Lower leg skin (tissue), 3 donors: ENCODE data around the gene PCF11.

ENCODE experiments used
- POLR2A ChIP-seq, 2 donors: fragments of 450-650 bp; IDR thresholded peaks; one replicate each; pipeline ENCODE4 v1.6.1; 2016 to 2017; ENCODE audit warnings: antibody characterized with exemption in 2 of 2, mild to moderate bottlenecking in 1 of 2, moderate library complexity in 1 of 2
- TF ChIP-seq, protein P1 (sequence below), 3 donors: fragments of 450-650 bp; IDR thresholded peaks; one replicate each; pipeline ENCODE4 v1.5.1; 2016; ENCODE audit warnings: antibody characterized with exemption in 3 of 3, mild to moderate bottlenecking in 3 of 3, moderate library complexity in 2 of 3

DNA sequence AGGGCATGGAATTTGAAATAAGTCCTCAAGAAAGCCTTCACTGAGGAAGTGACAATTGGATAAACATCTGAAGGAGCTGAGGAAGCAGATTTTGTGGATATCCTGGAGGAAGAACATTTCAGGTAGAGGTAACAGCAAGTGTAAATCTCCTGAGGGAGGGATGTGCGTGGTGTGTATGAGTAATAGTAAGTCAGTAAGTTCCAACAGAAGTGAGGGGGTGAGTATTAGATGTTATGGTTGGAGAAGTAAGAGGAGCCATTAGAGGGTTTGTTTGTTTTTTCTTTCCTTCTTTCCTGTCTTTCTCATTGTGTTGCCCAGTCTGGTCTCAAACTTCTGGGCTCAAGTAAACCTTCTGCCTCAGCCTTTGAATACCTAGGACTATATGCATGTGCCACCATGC lies 65.6 kb downstream of the PCF11 start:
- TF ChIP-seq, protein P1, sequence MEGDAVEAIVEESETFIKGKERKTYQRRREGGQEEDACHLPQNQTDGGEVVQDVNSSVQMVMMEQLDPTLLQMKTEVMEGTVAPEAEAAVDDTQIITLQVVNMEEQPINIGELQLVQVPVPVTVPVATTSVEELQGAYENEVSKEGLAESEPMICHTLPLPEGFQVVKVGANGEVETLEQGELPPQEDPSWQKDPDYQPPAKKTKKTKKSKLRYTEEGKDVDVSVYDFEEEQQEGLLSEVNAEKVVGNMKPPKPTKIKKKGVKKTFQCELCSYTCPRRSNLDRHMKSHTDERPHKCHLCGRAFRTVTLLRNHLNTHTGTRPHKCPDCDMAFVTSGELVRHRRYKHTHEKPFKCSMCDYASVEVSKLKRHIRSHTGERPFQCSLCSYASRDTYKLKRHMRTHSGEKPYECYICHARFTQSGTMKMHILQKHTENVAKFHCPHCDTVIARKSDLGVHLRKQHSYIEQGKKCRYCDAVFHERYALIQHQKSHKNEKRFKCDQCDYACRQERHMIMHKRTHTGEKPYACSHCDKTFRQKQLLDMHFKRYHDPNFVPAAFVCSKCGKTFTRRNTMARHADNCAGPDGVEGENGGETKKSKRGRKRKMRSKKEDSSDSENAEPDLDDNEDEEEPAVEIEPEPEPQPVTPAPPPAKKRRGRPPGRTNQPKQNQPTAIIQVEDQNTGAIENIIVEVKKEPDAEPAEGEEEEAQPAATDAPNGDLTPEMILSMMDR (IDR thresholded peaks at IDR 0.05) = no peak
- TF ChIP-seq POLR2A (IDR thresholded peaks at IDR 0.05) = no peak
